GM19193 (cell line): ENCODE measurements around the gene ZNF292.

Experiments used
- POLR2A ChIP-seq: IDR thresholded peaks from 4 replicates; pipeline ENCODE4 v1.6.1; 2011; ENCODE audit not compliant: insufficient read depth, insufficient read length; ENCODE audit errors: extremely low read depth

ZNF292 gene

DNA sequence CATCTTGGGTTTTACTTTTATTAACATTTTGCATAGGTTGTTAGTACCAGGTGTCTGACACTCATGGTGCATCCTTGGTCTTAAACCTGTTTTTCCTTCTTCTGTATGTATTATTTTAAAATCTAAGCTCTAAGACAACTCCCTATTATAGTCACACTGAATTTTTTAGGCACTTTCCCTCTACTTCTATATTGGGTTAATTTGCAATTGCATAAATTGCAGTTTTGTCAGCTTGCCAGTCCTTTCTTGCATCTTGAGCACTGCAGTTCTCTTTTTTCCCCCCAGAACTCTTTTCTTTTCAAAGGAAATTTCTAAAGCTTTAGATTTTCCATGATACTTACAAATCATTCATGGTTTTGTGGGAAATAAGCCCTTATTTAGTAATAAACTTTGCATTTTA lies 70.6 kb downstream of the ZNF292 start:
- no peak for TF ChIP-seq POLR2A

GRCh38 chr6:87230801-87231200 lies 75.4 kb downstream of the ZNF292 start:
- TF ChIP-seq POLR2A, result no peak

DNA sequence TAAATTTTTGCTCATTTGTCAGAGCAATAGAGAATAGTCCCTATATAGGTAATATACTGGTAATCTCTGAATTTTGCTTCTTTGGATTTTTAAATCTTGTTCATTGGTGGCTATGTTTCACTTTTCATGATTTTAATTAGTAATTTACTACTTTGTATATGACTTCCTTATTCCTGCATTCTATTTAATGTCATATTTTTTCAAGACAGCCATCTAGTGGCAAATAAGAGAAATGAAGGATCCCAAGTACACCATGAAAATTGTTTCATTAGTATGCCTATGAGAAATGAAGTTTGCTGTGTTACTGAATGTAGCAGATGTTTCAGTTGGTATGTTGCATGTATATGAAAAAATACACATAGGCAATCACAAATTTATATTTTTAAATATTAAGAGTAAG lies 82.4 kb downstream of the ZNF292 start:
- no peak for TF ChIP-seq POLR2A

DNA sequence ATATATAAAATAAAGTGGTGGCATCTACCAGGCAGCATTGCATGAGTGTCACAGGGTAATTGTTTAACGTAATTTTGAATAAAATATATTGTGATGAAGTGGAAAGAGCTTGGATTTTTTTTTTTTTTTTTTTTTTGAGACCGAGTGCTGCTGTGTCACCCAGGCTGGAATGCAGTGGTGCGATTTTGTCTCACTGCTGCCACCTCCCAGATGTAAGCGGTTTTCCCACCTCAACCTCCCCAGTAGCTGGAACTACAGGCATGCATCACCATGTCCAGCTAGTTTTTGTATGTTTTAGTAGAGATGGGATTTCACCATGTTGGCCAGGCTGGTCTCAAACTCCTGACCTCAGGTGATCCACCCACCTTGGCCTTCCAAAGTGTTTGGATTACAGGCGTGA lies 85.9 kb downstream of the ZNF292 start:
- TF ChIP-seq POLR2A, result no peak

GRCh38 chr6:87242311-87242710 lies 86.9 kb downstream of the ZNF292 start:
- no peak for TF ChIP-seq POLR2A

GRCh38 chr6:87243812-87244211 lies 88.4 kb downstream of the ZNF292 start:
- no peak for TF ChIP-seq POLR2A

DNA sequence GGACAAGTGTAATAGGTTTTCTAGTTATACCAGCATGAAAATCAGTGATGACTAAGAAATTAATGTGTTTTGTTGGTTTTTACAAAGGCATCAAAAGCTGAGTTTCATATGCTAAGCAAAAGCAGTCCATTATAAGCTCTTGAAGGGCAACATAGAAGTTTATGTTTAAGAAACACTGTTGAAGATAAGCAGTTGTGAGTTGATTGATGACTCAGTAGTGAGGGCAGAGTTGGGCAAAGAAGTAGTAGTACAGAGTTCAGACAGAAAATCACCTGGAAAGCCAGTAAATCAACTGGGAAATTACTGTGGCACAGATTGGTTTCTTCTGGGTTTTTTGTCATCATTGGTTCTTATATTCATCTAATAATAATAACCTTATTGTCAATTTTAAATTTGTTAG lies 89.0 kb downstream of the ZNF292 start:
- TF ChIP-seq POLR2A, result no peak

DNA sequence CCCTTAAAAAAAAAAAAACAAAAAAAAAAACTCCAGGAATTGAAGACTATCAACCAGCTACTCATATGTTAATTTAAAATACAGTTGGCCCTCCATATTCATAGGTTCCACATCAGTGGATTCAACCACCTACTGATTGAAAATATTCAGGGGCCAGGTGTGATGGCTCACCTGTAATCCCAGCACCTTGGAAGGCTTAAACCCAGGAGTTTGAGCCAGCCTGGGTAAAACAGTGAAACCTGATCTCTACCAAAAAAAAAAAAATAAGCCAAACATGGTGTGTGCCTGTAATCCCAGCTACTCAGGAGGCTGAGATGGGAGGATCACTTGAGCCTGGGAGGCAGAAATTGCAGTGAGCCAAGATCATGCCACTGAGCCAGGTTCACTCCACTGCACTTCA lies 94.7 kb downstream of the ZNF292 start:
- TF ChIP-seq POLR2A, result no peak

GRCh38 chr6:87251225-87251624 lies 95.9 kb downstream of the ZNF292 start:
- TF ChIP-seq POLR2A, result no peak

- TF ChIP-seq POLR2A, result no peak
Measured at GRCh38 chr6:87251725-87252124, 96.4 kb downstream of the ZNF292 start.

DNA sequence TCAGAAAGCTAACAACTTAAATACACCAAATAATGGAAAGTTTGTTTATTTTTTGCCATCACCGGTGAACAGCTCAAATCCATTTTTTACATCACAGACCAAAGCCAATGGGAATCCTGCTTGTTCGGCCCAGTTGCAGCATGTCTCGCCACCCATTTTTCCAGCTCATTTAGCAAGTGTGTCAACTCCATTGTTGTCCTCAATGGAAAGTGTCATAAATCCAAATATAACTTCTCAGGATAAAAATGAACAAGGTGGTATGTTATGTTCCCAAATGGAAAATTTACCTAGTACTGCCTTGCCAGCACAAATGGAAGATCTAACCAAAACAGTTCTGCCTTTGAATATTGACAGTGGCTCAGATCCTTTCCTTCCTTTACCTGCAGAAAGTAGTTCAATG lies 101.7 kb downstream of the ZNF292 start:
- no peak for TF ChIP-seq POLR2A

- TF ChIP-seq POLR2A, result no peak
Measured at GRCh38 chr6:87257565-87257964, 102.2 kb downstream of the ZNF292 start.

DNA sequence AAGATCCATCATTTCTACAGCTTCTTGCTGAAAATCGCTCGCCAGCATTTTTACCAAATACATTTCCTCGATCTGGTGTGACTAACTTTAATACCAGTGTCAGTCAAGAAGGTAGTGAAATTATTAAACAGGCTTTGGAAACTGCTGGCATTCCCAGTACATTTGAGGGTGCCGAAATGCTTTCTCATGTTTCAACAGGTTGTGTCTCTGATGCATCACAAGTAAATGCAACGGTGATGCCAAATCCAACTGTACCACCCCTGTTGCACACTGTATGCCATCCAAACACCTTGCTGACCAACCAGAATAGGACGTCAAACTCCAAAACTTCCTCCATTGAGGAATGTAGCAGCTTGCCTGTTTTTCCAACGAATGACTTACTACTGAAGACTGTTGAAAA lies 102.6 kb downstream of the ZNF292 start:
- no peak for TF ChIP-seq POLR2A

DNA sequence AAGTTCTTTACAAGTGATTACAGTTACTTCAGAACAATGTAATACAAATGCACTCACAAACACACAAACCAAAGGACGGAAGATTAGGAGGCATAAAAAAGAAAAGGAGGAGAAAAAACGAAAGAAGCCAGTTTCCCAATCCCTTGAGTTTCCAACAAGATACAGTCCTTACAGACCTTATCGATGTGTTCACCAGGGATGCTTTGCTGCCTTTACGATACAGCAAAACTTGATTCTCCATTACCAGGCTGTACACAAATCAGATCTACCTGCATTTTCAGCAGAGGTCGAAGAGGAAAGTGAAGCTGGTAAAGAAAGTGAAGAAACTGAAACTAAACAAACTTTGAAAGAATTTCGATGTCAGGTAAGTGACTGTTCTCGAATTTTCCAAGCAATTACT lies 104.4 kb downstream of the ZNF292 start:
- no peak for TF ChIP-seq POLR2A

DNA sequence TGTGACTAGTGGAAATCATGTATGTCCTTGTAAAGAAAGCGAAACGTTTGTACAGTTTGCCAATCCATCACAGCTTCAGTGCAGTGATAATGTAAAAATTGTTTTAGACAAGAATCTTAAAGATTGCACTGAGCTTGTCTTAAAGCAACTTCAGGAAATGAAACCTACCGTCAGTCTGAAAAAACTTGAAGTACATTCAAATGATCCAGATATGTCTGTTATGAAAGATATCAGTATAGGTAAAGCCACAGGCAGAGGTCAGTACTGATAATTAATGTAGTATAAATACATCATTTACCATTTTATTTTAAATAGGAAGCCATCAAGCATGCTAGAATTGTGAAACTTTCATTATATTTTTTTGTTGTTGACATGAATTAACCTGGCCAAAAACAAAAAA lies 106.2 kb downstream of the ZNF292 start:
- no peak for TF ChIP-seq POLR2A

- TF ChIP-seq POLR2A, result no peak
Measured at GRCh38 chr6:87264481-87264880, 109.1 kb downstream of the ZNF292 start.

DNA sequence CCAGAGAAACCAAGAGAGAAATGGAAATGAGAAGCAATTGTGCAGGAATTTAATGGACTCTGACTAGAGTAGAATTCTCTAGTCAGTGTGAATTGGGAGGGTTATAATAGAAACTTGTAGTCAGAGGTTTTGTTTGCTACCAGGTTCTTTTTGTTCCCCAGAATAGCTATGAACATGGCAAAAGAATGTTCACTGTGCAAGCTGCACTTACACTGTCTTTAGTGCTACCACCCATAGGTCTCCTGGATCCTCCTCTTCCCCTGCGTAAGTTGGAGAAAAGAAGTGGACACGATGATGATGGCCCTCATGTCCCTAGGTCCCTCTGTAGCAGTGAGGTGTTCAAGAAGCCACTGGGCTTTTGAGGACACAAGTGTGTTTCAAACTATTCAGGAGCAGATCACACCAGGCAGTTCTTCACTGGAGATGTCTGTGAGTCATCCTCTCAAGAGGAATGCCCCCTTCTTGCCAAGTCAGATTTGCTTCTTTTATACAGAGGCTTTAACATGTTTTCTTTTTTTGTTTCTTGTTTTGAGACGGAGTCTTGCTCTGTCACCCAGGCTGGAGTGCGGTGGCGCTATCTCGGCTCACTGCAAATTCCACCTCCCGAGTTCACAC lies 119.4 kb downstream of the ZNF292 start:
- no peak for TF ChIP-seq POLR2A
